ENCODE results near the gene METTL8. TPM values are rescaled to one million over a fixed set of nuclear protein-coding genes. Genes with fewer than 3 reads are reported as not detected.

METTL8 gene
- total RNA-seq, 1 donor = 23.9 TPM

GRCh38 chr2:171409436-171409971 lies 24.3 kb downstream of the METTL8 start:
- H3K4me1 ChIP-seq (ENCODE audit: insufficient read depth, low read length) = peaks cover 27% of the 10 kb centered on the region
- H3K36me3 ChIP-seq (ENCODE audit: insufficient read depth, low read length) = no peaks in the 10 kb centered on the region
- no peaks in the 10 kb centered on the region for H3K9me3 ChIP-seq (ENCODE audit: low read depth, low read length)
- no peaks in the 10 kb centered on the region for H4K20me1 ChIP-seq (ENCODE audit: insufficient read depth, low read length)
- no peaks in the 10 kb centered on the region for H3K27me3 ChIP-seq (ENCODE audit: insufficient read depth, low read length)
- DNase-seq (ENCODE audit: insufficient read length, low spot score, missing footprints) = no peak
- H3K27ac ChIP-seq (ENCODE audit: low read depth, low read length) = no peak overlapping the region
- peaks cover 28% of the 10 kb centered on the region for H3K79me2 ChIP-seq (ENCODE audit: insufficient read depth, low read length)
- peak overlapping the region; percentile 58 for H2AFZ ChIP-seq (ENCODE audit: low read length)
- no peak for TF ChIP-seq CTCF (IDR thresholded peaks at IDR 0.05; ENCODE audit: extremely low read depth, low read depth, low read length)
- peak overlapping the region; percentile 41 for H3K4me3 ChIP-seq (ENCODE audit: insufficient read depth, low read length)
- peak overlapping the region; percentile 42 for H3K4me2 ChIP-seq (ENCODE audit: insufficient read depth, low read length)

- DNase-seq (ENCODE audit: insufficient read length, low spot score, missing footprints) = no peak
- no peaks in the 10 kb centered on the region for H4K20me1 ChIP-seq (ENCODE audit: insufficient read depth, low read length)
- H3K27me3 ChIP-seq (ENCODE audit: insufficient read depth, low read length) = no peaks in the 10 kb centered on the region
- H3K4me3 ChIP-seq (ENCODE audit: insufficient read depth, low read length) = no peak overlapping the region
- H3K79me2 ChIP-seq (ENCODE audit: insufficient read depth, low read length) = peaks cover 28% of the 10 kb centered on the region
- no peaks in the 10 kb centered on the region for H3K36me3 ChIP-seq (ENCODE audit: insufficient read depth, low read length)
- H3K9me3 ChIP-seq (ENCODE audit: low read depth, low read length) = no peaks in the 10 kb centered on the region
- TF ChIP-seq CTCF (IDR thresholded peaks at IDR 0.05; ENCODE audit: extremely low read depth, low read depth, low read length) = no peak
- H3K4me2 ChIP-seq (ENCODE audit: insufficient read depth, low read length) = no peak overlapping the region
- H3K4me1 ChIP-seq (ENCODE audit: insufficient read depth, low read length) = peaks cover 40% of the 10 kb centered on the region
- H2AFZ ChIP-seq (ENCODE audit: low read length) = no peak overlapping the region
- no peak overlapping the region for H3K27ac ChIP-seq (ENCODE audit: low read depth, low read length)
These were observed 26.1 kb downstream of the METTL8 start for GRCh38 chr2:171407676-171408044.

- Histone ChIP-seq H2AFZ (ENCODE audit: low read length) (no peak overlapping the region), H3K9me3 (ENCODE audit: low read depth, low read length) (no peaks in the 10 kb centered on the region), H3K4me1 (ENCODE audit: insufficient read depth, low read length) (peaks cover 40% of the 10 kb centered on the region), H4K20me1 (ENCODE audit: insufficient read depth, low read length) (no peaks in the 10 kb centered on the region), H3K79me2 (ENCODE audit: insufficient read depth, low read length) (peaks cover 27% of the 10 kb centered on the region), H3K27ac (ENCODE audit: low read depth, low read length) (no peak overlapping the region), H3K4me3 (ENCODE audit: insufficient read depth, low read length) (no peak overlapping the region), H3K27me3 (ENCODE audit: insufficient read depth, low read length) (no peaks in the 10 kb centered on the region), H3K36me3 (ENCODE audit: insufficient read depth, low read length) (no peaks in the 10 kb centered on the region), H3K4me2 (ENCODE audit: insufficient read depth, low read length) (no peak overlapping the region)
- DNase-seq (ENCODE audit: insufficient read length, low spot score, missing footprints) = no peak
- TF ChIP-seq CTCF (IDR thresholded peaks at IDR 0.05; ENCODE audit: extremely low read depth, low read depth, low read length) = no peak
These were observed 26.6 kb downstream of the METTL8 start for GRCh38 chr2:171407030-171407675.

GRCh38 chr2:171406044-171406443 lies 27.7 kb downstream of the METTL8 start:
- Histone ChIP-seq H3K4me1 (ENCODE audit: insufficient read depth, low read length) (peaks cover 33% of the 10 kb centered on the region), H3K27me3 (ENCODE audit: insufficient read depth, low read length) (no peaks in the 10 kb centered on the region), H3K36me3 (ENCODE audit: insufficient read depth, low read length) (no peaks in the 10 kb centered on the region), H2AFZ (ENCODE audit: low read length) (no peak overlapping the region), H3K27ac (ENCODE audit: low read depth, low read length) (no peak overlapping the region), H3K4me3 (ENCODE audit: insufficient read depth, low read length) (no peak overlapping the region), H3K9me3 (ENCODE audit: low read depth, low read length) (no peaks in the 10 kb centered on the region), H4K20me1 (ENCODE audit: insufficient read depth, low read length) (no peaks in the 10 kb centered on the region), H3K79me2 (ENCODE audit: insufficient read depth, low read length) (peaks cover 28% of the 10 kb centered on the region), H3K4me2 (ENCODE audit: insufficient read depth, low read length) (no peak overlapping the region)
- no peak for TF ChIP-seq CTCF (IDR thresholded peaks at IDR 0.05; ENCODE audit: extremely low read depth, low read depth, low read length)
- DNase-seq (ENCODE audit: insufficient read length, low spot score, missing footprints) = no peak
